Measurements from ENCODE around the gene FIGNL2. TPM values are rescaled to one million over a fixed set of nuclear protein-coding genes. Genes with fewer than 3 reads are reported as not detected.

FIGNL2 gene
- total and polyA plus RNA-seq, 4 donors = 0.06 to 0.70 (median 0.33) TPM

- TF ChIP-seq, protein P1, sequence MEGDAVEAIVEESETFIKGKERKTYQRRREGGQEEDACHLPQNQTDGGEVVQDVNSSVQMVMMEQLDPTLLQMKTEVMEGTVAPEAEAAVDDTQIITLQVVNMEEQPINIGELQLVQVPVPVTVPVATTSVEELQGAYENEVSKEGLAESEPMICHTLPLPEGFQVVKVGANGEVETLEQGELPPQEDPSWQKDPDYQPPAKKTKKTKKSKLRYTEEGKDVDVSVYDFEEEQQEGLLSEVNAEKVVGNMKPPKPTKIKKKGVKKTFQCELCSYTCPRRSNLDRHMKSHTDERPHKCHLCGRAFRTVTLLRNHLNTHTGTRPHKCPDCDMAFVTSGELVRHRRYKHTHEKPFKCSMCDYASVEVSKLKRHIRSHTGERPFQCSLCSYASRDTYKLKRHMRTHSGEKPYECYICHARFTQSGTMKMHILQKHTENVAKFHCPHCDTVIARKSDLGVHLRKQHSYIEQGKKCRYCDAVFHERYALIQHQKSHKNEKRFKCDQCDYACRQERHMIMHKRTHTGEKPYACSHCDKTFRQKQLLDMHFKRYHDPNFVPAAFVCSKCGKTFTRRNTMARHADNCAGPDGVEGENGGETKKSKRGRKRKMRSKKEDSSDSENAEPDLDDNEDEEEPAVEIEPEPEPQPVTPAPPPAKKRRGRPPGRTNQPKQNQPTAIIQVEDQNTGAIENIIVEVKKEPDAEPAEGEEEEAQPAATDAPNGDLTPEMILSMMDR (IDR thresholded peaks at IDR 0.05; ENCODE audit: low read depth, low read length, missing input control) = no peak
- TF ChIP-seq, protein P2, sequence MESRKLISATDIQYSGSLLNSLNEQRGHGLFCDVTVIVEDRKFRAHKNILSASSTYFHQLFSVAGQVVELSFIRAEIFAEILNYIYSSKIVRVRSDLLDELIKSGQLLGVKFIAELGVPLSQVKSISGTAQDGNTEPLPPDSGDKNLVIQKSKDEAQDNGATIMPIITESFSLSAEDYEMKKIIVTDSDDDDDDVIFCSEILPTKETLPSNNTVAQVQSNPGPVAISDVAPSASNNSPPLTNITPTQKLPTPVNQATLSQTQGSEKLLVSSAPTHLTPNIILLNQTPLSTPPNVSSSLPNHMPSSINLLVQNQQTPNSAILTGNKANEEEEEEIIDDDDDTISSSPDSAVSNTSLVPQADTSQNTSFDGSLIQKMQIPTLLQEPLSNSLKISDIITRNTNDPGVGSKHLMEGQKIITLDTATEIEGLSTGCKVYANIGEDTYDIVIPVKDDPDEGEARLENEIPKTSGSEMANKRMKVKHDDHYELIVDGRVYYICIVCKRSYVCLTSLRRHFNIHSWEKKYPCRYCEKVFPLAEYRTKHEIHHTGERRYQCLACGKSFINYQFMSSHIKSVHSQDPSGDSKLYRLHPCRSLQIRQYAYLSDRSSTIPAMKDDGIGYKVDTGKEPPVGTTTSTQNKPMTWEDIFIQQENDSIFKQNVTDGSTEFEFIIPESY (IDR thresholded peaks at IDR 0.05) = no peak
- no peak for TF ChIP-seq FOXA2 (IDR thresholded peaks at IDR 0.05)
- no peak for TF ChIP-seq RAD21 (IDR thresholded peaks at IDR 0.05)
Measured at GRCh38 chr12:51846911-51847642, 1.4 kb downstream of the FIGNL2 start (continued).

DNA sequence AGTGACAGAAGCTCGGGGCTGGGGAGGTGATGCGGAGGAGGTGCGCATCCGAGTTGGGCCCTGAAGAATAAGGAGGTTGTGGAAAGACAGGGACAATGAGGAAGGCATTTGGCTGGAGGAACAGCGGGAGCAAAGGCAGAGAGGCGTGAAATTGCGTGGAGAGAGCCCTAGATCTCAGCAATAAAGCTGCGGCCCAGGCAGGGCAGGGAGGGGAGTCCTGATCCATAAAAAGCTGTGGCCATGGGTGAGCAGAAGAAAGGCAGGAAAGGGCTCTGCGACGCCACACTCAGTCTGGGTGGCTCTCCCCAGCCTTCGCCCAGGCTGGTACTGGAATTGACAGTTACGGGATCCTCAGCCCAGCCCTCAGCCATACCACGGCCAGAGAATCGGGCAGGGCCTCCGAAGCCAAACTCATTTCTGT is 2.2 kb downstream of the FIGNL2 start:
- peaks cover 0 to 7% (median 0%) of the 10 kb centered on the region in 4 donors for H3K27me3 ChIP-seq (ENCODE audit: control insufficient read depth in 4 of 4, insufficient read depth in 4 of 4, low read length in 3 of 4)
- peaks cover 4 to 16% (median 13%) of the 10 kb centered on the region in 4 donors for H3K4me1 ChIP-seq (ENCODE audit: control insufficient read depth in 4 of 4, insufficient read depth in 4 of 4, low read length in 3 of 4)
- TF ChIP-seq GABPA (IDR thresholded peaks at IDR 0.05 in 1 of 2, conservative IDR thresholded peaks at IDR 0.05 in 1 of 2) (no peak), NR2F2 (IDR thresholded peaks at IDR 0.05) (no peak), JUND (IDR thresholded peaks at IDR 0.05) (no peak), TAF1 (conservative IDR thresholded peaks at IDR 0.05) (no peak), RAD21 (IDR thresholded peaks at IDR 0.05) (no peak), MAX (IDR thresholded peaks at IDR 0.05) (no peak), SP1 (IDR thresholded peaks at IDR 0.05) (no peak), FOXA2 (IDR thresholded peaks at IDR 0.05) (no peak), RXRA (IDR thresholded peaks at IDR 0.05) (no peak), HNF4A (conservative IDR thresholded peaks at IDR 0.05) (no peak)
- TF ChIP-seq, protein P3, sequence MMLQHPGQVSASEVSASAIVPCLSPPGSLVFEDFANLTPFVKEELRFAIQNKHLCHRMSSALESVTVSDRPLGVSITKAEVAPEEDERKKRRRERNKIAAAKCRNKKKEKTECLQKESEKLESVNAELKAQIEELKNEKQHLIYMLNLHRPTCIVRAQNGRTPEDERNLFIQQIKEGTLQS (IDR thresholded peaks at IDR 0.05) = no peak
- TF ChIP-seq, protein P2 (IDR thresholded peaks at IDR 0.05) = no peak
- no peaks in the 10 kb centered on the region for H3K9me3 ChIP-seq (ENCODE audit: control insufficient read depth in 4 of 4, low read length in 3 of 4)
- H3K4me3 ChIP-seq (ENCODE audit: low read depth in 1 of 3, low read length in 3 of 3) = no peak overlapping the region
- H3K36me3 ChIP-seq (ENCODE audit: control insufficient read depth in 4 of 4, insufficient read depth in 3 of 4, low read depth in 1 of 4, low read length in 3 of 4) = no peaks in the 10 kb centered on the region
- DNase-seq (ENCODE audit: low spot score) = no peak
- no peak overlapping the region for H3K9ac ChIP-seq (ENCODE audit: low read depth in 1 of 2, low read length in 2 of 2)
- 91% methylated on average over 15 of the region's 15 CpGs for WGBS
- no peak overlapping the region for H3K27ac ChIP-seq (ENCODE audit: low read depth in 1 of 2, low read length in 2 of 2)

- Histone ChIP-seq H3K4me1 (ENCODE audit: control insufficient read depth in 4 of 4, insufficient read depth in 4 of 4, low read length in 3 of 4) (peaks cover 4 to 15% (median 12%) of the 10 kb centered on the region in 4 donors), H3K9me3 (ENCODE audit: control insufficient read depth in 4 of 4, low read length in 3 of 4) (no peaks in the 10 kb centered on the region), H3K27me3 (ENCODE audit: control insufficient read depth in 4 of 4, insufficient read depth in 4 of 4, low read length in 3 of 4) (peaks cover 0 to 7% (median 0%) of the 10 kb centered on the region in 4 donors), H3K9ac (ENCODE audit: low read depth in 1 of 2, low read length in 2 of 2) (no peak overlapping the region), H3K36me3 (ENCODE audit: control insufficient read depth in 4 of 4, insufficient read depth in 3 of 4, low read depth in 1 of 4, low read length in 3 of 4) (no peaks in the 10 kb centered on the region), H3K4me3 (ENCODE audit: low read depth in 1 of 3, low read length in 3 of 3) (no peak overlapping the region), H3K27ac (ENCODE audit: low read depth in 1 of 2, low read length in 2 of 2) (no peak overlapping the region)
- WGBS = 81% methylated on average over 7 of the region's 7 CpGs
- DNase-seq (ENCODE audit: low spot score) = no peak
- TF ChIP-seq SP1 (IDR thresholded peaks at IDR 0.05) (no peak), NR2F2 (IDR thresholded peaks at IDR 0.05) (no peak), EGR1 (IDR thresholded peaks at IDR 0.05; ENCODE audit: low read depth in 2 of 2) (no peak), GABPA (IDR thresholded peaks at IDR 0.05 in 1 of 2, conservative IDR thresholded peaks at IDR 0.05 in 1 of 2) (no peak), HNF4A (conservative IDR thresholded peaks at IDR 0.05) (no peak), TAF1 (conservative IDR thresholded peaks at IDR 0.05) (no peak), JUND (IDR thresholded peaks at IDR 0.05) (no peak), RXRA (IDR thresholded peaks at IDR 0.05) (no peak)
- TF ChIP-seq, protein P2 (IDR thresholded peaks at IDR 0.05) = no peak
Measured at GRCh38 chr12:51845482-51845881, 3.0 kb downstream of the FIGNL2 start.
